SK-N-SH (cell line): ENCODE measurements around the gene HOXB6. TPM values are rescaled to one million over a fixed set of nuclear protein-coding genes. Genes with fewer than 3 reads are reported as not detected.

Source experiments
- CTCF ChIA-PET: fragments of 300-600, 350-600 bp; formaldehyde crosslinking; extraction: SDS; loops from one replicate; lab custom pipeline; 2021; lab: Yijun Ruan, JAX
- POLR2A ChIA-PET: fragments of 350-600 bp; sonication (Branson Sonifier 250); formaldehyde crosslinking; extraction: SDS; loops from one replicate; lab custom pipeline; 2020; ENCODE audit warnings: antibody characterized with exemption, inconsistent platforms; lab: Yijun Ruan, JAX
- DNase-seq: peaks from one replicate; pipeline ENCODE4 v3.0.0; 2012
- H2AFZ ChIP-seq: fragments of 200-600 bp; sonication (generic); 2 replicates; pipeline ENCODE4 v1.8.1; 2016; ENCODE audit warnings: antibody characterized with exemption, mild to moderate bottlenecking, low read depth
- H3F3A ChIP-seq: fragments of 200-600 bp; sonication (generic); replicated peaks from 2 replicates; pipeline ENCODE3; 2016; ENCODE audit warnings: antibody characterized with exemption, mild to moderate bottlenecking; ENCODE audit not compliant: insufficient read depth
- H3K27ac ChIP-seq, 2 experiments: fragments of 200-500 bp in 1 of 2; fragments of 200-600 bp in 1 of 2; sonication (Bioruptor generic) in 1 of 2; sonication (generic), shearing (Covaris generic) in 1 of 2; 2 replicates each; pipeline versions ENCODE4 v1.5.1 to v1.6.1; 2014 to 2016; ENCODE audit warnings: low read depth in 2 of 2, inconsistent platforms in 1 of 2, low read length in 1 of 2, mild to moderate bottlenecking in 1 of 2, mixed read lengths in 1 of 2
- H3K27me3 ChIP-seq: fragments of 200-600 bp; sonication (generic), shearing (Covaris generic); 2 replicates; pipeline ENCODE4 v1.6.1; 2016; ENCODE audit warnings: mixed run types; ENCODE audit not compliant: insufficient read depth
- H3K36me3 ChIP-seq, 2 experiments: fragments of 200-500 bp in 1 of 2; fragments of 200-600 bp in 1 of 2; sonication (Bioruptor generic) in 1 of 2; sonication (generic) in 1 of 2; replicated peaks in 1 of 2; 2 replicates each; pipeline versions ENCODE3 to v1.5.1; 2014 to 2016; ENCODE audit warnings: low read length in 1 of 2, mild to moderate bottlenecking in 1 of 2; ENCODE audit not compliant: insufficient read depth in 2 of 2, control insufficient read depth in 1 of 2
- H3K4me1 ChIP-seq, 2 experiments: fragments of 200-500 bp in 1 of 2; fragments of 200-600 bp in 1 of 2; sonication (Bioruptor generic) in 1 of 2; sonication (generic), shearing (Covaris generic) in 1 of 2; 2 replicates each; pipeline versions ENCODE4 v1.5.1 to v1.6.1; 2014 to 2016; ENCODE audit warnings: low read depth in 1 of 2, low read length in 1 of 2, mixed run types in 1 of 2; ENCODE audit not compliant: insufficient read depth in 2 of 2, control insufficient read depth in 1 of 2
- H3K4me2 ChIP-seq: fragments of 200-600 bp; sonication (generic), shearing (Covaris generic); 2 replicates; pipeline ENCODE4 v1.6.1; 2017; ENCODE audit warnings: mixed run types
- H3K4me3 ChIP-seq, 2 experiments: fragments of 200-500 bp in 1 of 2; fragments of 200-600 bp in 1 of 2; sonication (Bioruptor generic) in 1 of 2; sonication (generic), shearing (Covaris generic) in 1 of 2; 2 replicates each; pipeline versions ENCODE4 v1.5.1 to v1.8.1; 2014 to 2016; ENCODE audit warnings: low read depth in 2 of 2, inconsistent platforms in 1 of 2, low read length in 1 of 2, mild to moderate bottlenecking in 1 of 2, mixed read lengths in 1 of 2, moderate library complexity in 1 of 2
- H3K79me2 ChIP-seq: fragments of 200-600 bp; sonication (generic); 2 replicates; pipeline ENCODE4 v1.8.1; 2017; ENCODE audit warnings: mild to moderate bottlenecking; ENCODE audit not compliant: insufficient read depth
- H3K9ac ChIP-seq: fragments of 200-600 bp; sonication (generic); 2 replicates; pipeline ENCODE4 v1.6.1; 2017; ENCODE audit warnings: mixed run types
- H3K9me2 ChIP-seq: fragments of 200-600 bp; sonication (generic); 2 replicates; pipeline ENCODE4 v1.6.1; 2017; ENCODE audit warnings: mixed run types
- H3K9me3 ChIP-seq: fragments of 200-600 bp; sonication (generic); 2 replicates; pipeline ENCODE4 v1.6.1; 2017; ENCODE audit warnings: mixed run types, mild to moderate bottlenecking, moderate library complexity
- H4K20me1 ChIP-seq: fragments of 200-600 bp; sonication (generic); 2 replicates; pipeline ENCODE4 v1.6.1; 2017; ENCODE audit warnings: mild to moderate bottlenecking, mixed run types; ENCODE audit not compliant: insufficient read depth
- EZH2phosphoT487 ChIP-seq: fragments of 200-600 bp; sonication (generic); IDR thresholded peaks from 2 replicates; pipeline ENCODE4 v1.6.1; 2017; ENCODE audit warnings: low read depth, mixed run types, mild to moderate bottlenecking, antibody characterized with exemption, moderate library complexity, borderline replicate concordance
- FOXJ3 ChIP-seq: sonication (generic); formaldehyde crosslinking; IDR thresholded peaks from 2 replicates; pipeline ENCODE4 v1.5.1; 2020; ENCODE audit warnings: mild to moderate bottlenecking, missing genetic modification reagents
- FOXM1 ChIP-seq: IDR thresholded peaks from 2 replicates; pipeline ENCODE4 v1.4.0; 2012; ENCODE audit warnings: low read depth, mild to moderate bottlenecking
- GABPA ChIP-seq: IDR thresholded peaks from 2 replicates; pipeline ENCODE4 v1.4.0; 2012; ENCODE audit warnings: low read depth, mild to moderate bottlenecking
- JUND ChIP-seq: IDR thresholded peaks from 2 replicates; pipeline ENCODE4 v1.4.0; 2012
- MEF2A ChIP-seq: IDR thresholded peaks from 2 replicates; pipeline ENCODE4 v1.4.0; 2012; ENCODE audit warnings: low read depth, borderline replicate concordance
- MXI1 ChIP-seq: IDR thresholded peaks from 2 replicates; pipeline ENCODE4 v1.6.1; 2012; ENCODE audit warnings: mild to moderate bottlenecking, low read depth, low read length, improper control_type of control experiment
- NFIC ChIP-seq: IDR thresholded peaks from 2 replicates; pipeline ENCODE4 v1.4.0; 2012; ENCODE audit warnings: borderline replicate concordance
- RFX5 ChIP-seq: IDR thresholded peaks from 2 replicates; pipeline ENCODE4 v1.6.1; 2012; ENCODE audit warnings: mild to moderate bottlenecking, improper control_type of control experiment, low read length
- TAF1 ChIP-seq: IDR thresholded peaks from 2 replicates; pipeline ENCODE4 v1.6.1; 2012; ENCODE audit warnings: low read depth, mild to moderate bottlenecking, low read length, moderate library complexity, borderline replicate concordance
- YY1 ChIP-seq: IDR thresholded peaks from 2 replicates; pipeline ENCODE4 v1.4.0; 2012; ENCODE audit warnings: low read depth, mild to moderate bottlenecking
- WGBS: methylation state at CpG from one replicate; pipeline ENCODE4 v1.1.6; 2017; ENCODE audit warnings: low lambda C conversion rate; 5-methylcytosine and 5-hydroxymethylcytosine counted together
- polyA plus RNA-seq, 3 experiments: library from polyadenylated mRNA; depleted of rRNA; stranded (reverse); fragments of >200 nt; gene quantifications; 2 replicates each; pipeline ENCODE4 v1.2.3, GENCODE V29; 2012
- TF ChIP-seq, protein P1 (sequence below): IDR thresholded peaks from 2 replicates; pipeline ENCODE4 v1.4.0; 2012; ENCODE audit warnings: low read depth, borderline replicate concordance
- TF ChIP-seq, protein P2 (sequence below): IDR thresholded peaks from 2 replicates; pipeline ENCODE4 v1.4.0; 2012; ENCODE audit warnings: low read depth
- TF ChIP-seq, protein P3 (sequence below): fragments of 200-600 bp; sonication (generic); IDR thresholded peaks from 2 replicates; pipeline ENCODE4 v1.6.1; 2017; ENCODE audit warnings: antibody characterized with exemption, mild to moderate bottlenecking, moderate library complexity
- TF ChIP-seq, protein P4 (sequence below): fragments of 150-350 bp; IDR thresholded peaks from 2 replicates; pipeline ENCODE4 v1.6.1; 2017; ENCODE audit warnings: antibody characterized with exemption, low read length, low read depth, borderline replicate concordance

HOXB6 gene
- polyA plus RNA-seq, 1 of the 3 experiments (the other 2 are of a cell fraction), result not detected

DNA sequence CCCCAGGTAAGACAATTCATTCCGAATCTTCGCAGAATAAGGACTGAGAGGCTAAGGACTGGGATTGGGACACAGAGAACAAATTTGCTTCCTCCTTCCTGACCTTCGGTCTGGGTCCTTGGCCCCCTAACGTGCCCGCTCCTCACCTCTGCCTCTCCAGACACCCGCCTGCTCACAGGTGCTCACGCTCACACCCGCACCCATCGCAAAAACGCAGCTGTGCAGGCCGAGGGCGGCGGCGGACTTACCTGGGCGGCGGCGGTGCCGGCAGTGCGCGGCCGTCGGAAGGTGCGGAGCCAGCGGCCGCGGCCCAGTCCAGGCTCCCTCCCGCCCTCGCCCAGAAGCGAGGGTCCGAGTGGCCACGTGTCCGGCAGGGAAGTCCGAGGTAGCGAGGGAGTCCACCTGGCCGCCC is 28.5 kb upstream of the HOXB6 start:
- no peak overlapping the region for H3K4me3 ChIP-seq
- ChIA-PET POLR2A (no interaction called here), CTCF (interaction anchor here (2.0 kb wide), 1 partner anchor 15 kb away, joined by 16 read pairs; no protein-coding TSS in a partner anchor)
- no peaks in the 10 kb centered on the region for H3K9me3 ChIP-seq
- no peaks in the 10 kb centered on the region for H3K9me2 ChIP-seq
- no peak overlapping the region for H2AFZ ChIP-seq
- DNase-seq, result no peak
- no peak overlapping the region for H3K4me2 ChIP-seq
- TF ChIP-seq MEF2A, result no peak
- no peak for TF ChIP-seq GABPA
- TF ChIP-seq TAF1, result no peak
- TF ChIP-seq, protein P1, sequence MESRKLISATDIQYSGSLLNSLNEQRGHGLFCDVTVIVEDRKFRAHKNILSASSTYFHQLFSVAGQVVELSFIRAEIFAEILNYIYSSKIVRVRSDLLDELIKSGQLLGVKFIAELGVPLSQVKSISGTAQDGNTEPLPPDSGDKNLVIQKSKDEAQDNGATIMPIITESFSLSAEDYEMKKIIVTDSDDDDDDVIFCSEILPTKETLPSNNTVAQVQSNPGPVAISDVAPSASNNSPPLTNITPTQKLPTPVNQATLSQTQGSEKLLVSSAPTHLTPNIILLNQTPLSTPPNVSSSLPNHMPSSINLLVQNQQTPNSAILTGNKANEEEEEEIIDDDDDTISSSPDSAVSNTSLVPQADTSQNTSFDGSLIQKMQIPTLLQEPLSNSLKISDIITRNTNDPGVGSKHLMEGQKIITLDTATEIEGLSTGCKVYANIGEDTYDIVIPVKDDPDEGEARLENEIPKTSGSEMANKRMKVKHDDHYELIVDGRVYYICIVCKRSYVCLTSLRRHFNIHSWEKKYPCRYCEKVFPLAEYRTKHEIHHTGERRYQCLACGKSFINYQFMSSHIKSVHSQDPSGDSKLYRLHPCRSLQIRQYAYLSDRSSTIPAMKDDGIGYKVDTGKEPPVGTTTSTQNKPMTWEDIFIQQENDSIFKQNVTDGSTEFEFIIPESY, result no peak
- TF ChIP-seq, protein P2, sequence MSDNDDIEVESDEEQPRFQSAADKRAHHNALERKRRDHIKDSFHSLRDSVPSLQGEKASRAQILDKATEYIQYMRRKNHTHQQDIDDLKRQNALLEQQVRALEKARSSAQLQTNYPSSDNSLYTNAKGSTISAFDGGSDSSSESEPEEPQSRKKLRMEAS, result no peak
- TF ChIP-seq, protein P3, sequence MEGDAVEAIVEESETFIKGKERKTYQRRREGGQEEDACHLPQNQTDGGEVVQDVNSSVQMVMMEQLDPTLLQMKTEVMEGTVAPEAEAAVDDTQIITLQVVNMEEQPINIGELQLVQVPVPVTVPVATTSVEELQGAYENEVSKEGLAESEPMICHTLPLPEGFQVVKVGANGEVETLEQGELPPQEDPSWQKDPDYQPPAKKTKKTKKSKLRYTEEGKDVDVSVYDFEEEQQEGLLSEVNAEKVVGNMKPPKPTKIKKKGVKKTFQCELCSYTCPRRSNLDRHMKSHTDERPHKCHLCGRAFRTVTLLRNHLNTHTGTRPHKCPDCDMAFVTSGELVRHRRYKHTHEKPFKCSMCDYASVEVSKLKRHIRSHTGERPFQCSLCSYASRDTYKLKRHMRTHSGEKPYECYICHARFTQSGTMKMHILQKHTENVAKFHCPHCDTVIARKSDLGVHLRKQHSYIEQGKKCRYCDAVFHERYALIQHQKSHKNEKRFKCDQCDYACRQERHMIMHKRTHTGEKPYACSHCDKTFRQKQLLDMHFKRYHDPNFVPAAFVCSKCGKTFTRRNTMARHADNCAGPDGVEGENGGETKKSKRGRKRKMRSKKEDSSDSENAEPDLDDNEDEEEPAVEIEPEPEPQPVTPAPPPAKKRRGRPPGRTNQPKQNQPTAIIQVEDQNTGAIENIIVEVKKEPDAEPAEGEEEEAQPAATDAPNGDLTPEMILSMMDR, result no peak
- TF ChIP-seq MXI1, result no peak
- no peak for TF ChIP-seq JUND
- no peak for TF ChIP-seq RFX5
- TF ChIP-seq, protein P4, sequence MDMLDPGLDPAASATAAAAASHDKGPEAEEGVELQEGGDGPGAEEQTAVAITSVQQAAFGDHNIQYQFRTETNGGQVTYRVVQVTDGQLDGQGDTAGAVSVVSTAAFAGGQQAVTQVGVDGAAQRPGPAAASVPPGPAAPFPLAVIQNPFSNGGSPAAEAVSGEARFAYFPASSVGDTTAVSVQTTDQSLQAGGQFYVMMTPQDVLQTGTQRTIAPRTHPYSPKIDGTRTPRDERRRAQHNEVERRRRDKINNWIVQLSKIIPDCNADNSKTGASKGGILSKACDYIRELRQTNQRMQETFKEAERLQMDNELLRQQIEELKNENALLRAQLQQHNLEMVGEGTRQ, result no peak
- TF ChIP-seq FOXJ3, result no peak
- TF ChIP-seq EZH2phosphoT487, result no peak
- TF ChIP-seq YY1, result no peak
- no peak for TF ChIP-seq NFIC
- TF ChIP-seq FOXM1, result no peak
- H3K9ac ChIP-seq, result no peak overlapping the region
- H3K4me1 ChIP-seq, result no peaks in the 10 kb centered on the region
- H3K27me3 ChIP-seq, result peaks cover 100% of the 10 kb centered on the region
- H4K20me1 ChIP-seq, result no peaks in the 10 kb centered on the region
- WGBS, result 37% methylated on average over 34 of the region's 35 CpGs
- H3F3A ChIP-seq, result no peaks in the 10 kb centered on the region
- no peaks in the 10 kb centered on the region for H3K36me3 ChIP-seq
- no peaks in the 10 kb centered on the region for H3K79me2 ChIP-seq
- no peak overlapping the region for H3K27ac ChIP-seq
